ENCODE data around the gene PROCA1. TPM values are rescaled to one million over a fixed set of nuclear protein-coding genes. Genes with fewer than 3 reads are reported as not detected.

Gene PROCA1
- total and polyA plus RNA-seq, 2 of the 13 experiments (the other 11 are each of a cell fraction or from before 2014, with no cell fraction given), result 0.73 to 1.5 TPM

- TF ChIP-seq AFF4 (CRISPR knock-in tag; IDR thresholded peaks at IDR 0.05) (no peak), ZNF782 (CRISPR knock-in tag; IDR thresholded peaks at IDR 0.05; ENCODE audit: borderline replicate concordance) (no peak), ZBTB33 (CRISPR knock-in tag; IDR thresholded peaks at IDR 0.05) (peak; percentile 57; the same call in 1 of the 2 replicates), SIN3A (IDR thresholded peaks at IDR 0.05; ENCODE audit: borderline replicate concordance, low read depth, low read length) (no peak), REL (CRISPR knock-in tag; conservative IDR thresholded peaks at IDR 0.05) (no peak), ZBTB14 (CRISPR knock-in tag; IDR thresholded peaks at IDR 0.05) (no peak), ZNF687 (CRISPR knock-in tag; IDR thresholded peaks at IDR 0.05) (peak; percentile 64), ZNF207 (IDR thresholded peaks at IDR 0.05; ENCODE audit: borderline replicate concordance) (no peak)
Observed at GRCh38 chr17:28700278-28700677, 11.4 kb downstream of the PROCA1 start (continued).

Data from HepG2 (cell line).